ENCODE measurements around the gene MYL11. TPM values are rescaled to one million over a fixed set of nuclear protein-coding genes. Genes with fewer than 3 reads are reported as not detected.
A peak's percentile ranks its signal among the peaks of the same experiment; 100 is the strongest.
"Not testable (repeated sequence)": the region's sequence is repeated elsewhere in the genome, so short reads cannot be mapped to it uniquely, and the experiment has no call there.

MYL11 gene
- not detected for total RNA-seq

DNA sequence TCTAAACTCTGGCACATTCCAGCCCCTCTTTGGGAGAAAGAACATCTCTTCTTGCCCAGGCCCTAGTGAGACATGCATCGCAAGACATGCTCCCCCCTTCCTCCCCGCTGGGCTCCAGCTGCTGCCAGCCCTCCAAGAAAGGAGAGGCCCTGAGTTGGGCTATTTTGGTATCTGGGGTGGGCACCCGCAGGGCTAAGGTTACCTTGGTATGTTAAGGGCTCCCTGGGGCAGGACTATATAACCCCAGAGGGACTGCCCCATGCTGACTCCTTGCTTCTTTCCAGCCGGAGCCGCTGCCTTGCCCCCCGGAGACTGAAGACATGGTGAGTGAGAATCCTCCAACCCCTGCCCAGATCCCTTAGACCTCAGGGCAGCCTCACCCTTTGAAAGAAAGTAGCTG, at the start of gene MYL11:
Gene MYL11, plus strand, starts transcription at position 265 of the 400 bp plus-strand sequence. Its CDS starts 56 bp downstream, at position 321.
- TF ChIP-seq, protein P1, sequence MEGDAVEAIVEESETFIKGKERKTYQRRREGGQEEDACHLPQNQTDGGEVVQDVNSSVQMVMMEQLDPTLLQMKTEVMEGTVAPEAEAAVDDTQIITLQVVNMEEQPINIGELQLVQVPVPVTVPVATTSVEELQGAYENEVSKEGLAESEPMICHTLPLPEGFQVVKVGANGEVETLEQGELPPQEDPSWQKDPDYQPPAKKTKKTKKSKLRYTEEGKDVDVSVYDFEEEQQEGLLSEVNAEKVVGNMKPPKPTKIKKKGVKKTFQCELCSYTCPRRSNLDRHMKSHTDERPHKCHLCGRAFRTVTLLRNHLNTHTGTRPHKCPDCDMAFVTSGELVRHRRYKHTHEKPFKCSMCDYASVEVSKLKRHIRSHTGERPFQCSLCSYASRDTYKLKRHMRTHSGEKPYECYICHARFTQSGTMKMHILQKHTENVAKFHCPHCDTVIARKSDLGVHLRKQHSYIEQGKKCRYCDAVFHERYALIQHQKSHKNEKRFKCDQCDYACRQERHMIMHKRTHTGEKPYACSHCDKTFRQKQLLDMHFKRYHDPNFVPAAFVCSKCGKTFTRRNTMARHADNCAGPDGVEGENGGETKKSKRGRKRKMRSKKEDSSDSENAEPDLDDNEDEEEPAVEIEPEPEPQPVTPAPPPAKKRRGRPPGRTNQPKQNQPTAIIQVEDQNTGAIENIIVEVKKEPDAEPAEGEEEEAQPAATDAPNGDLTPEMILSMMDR (IDR thresholded peaks at IDR 0.05) = no peak

DNA sequence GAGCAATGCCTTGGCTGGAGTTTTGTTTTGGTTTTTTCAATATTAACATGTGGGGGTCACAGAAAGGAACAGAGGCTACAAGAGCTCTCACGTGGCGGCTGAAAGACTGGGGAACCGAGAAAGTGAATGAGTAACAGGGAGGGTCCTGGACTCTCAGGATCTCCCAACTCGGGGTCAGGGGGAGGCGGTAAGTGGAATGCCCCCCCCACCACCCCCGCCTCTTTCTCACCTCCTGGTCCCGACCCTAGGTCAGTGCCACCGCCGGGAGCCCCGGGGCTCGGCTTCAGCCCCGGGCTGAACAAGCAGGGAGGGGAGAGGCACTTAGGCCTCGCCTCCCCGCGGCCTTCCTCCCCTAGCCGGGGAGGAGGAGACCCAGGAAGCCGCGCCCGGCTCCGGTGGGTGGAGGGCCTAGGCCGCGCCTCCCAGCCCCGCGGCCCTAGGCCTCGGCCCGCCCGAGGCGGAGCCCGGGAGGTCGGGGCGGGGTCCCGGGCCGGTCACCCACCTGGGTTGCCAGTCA, 40.1 kb upstream of the MYL11 start:
- peak; percentile 99 for ATAC-seq (ENCODE audit: low FRiP score)
- DNase-seq (ENCODE audit: low spot score) = not testable (repeated sequence)

More for the DNA sequence above, at the start of gene MYL11:
- DNase-seq (ENCODE audit: low spot score) = no peak
- ATAC-seq (ENCODE audit: low FRiP score) = no peak

DNA sequence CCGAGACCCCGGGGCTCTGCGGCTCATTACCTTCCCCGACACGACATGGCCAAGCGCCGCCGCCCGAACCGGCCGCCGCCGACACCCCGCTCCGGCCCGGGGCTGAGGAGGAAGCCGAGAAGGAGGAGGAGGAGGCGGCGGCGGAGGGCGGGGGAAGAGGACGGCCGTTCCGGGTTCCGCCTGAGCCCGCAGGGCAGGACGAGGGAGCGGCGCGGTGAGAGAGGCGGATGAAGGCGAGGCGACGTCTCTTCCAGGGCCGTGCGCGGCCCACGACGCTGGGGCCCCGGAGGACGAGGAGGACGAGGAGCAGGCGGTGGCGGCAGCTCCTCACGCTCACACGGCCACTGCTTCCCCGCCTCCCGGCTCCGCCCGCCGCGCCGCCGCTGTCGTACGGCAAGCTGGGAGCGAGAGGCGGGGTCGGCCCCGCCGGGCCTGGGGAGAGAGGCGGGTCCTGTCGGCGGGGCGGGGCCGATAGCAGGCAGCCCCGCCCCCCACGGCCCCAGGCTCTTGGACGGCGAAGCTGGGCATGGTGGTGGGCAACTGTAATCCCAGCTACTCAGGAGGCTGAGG, 39.5 kb upstream of the MYL11 start:
- ATAC-seq (ENCODE audit: low FRiP score) = peak; percentile 93
- peak; percentile 53 for DNase-seq (ENCODE audit: low spot score)

GRCh38 chr16:30335598-30336474, 38.8 kb upstream of the MYL11 start:
- DNase-seq (ENCODE audit: low spot score) (no peak), ATAC-seq (ENCODE audit: low FRiP score) (no peak)
- TF ChIP-seq, protein P1 (IDR thresholded peaks at IDR 0.05) = no peak

DNA sequence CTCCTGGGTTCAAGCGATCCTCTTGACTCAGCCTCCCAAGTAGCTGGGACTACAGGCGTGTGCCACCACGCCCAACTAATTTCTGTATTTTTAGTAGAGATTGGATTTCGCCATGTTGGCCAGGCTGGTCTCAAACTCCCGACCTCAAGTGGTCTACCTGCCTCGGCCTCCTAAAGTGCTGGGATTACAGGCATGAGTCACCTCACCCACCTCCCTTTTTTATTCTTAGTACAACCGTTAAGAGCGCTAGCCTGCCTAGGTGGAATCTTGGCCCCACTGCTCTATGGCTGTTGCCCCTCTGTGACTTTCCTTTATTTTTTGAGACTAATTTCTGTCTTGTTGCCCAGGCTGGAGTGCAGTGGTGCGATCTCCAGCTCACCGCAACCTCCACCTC, 36.6 kb upstream of the MYL11 start:
- not testable (repeated sequence) for DNase-seq (ENCODE audit: low spot score); ATAC-seq (ENCODE audit: low FRiP score)

- ATAC-seq (ENCODE audit: low FRiP score); DNase-seq (ENCODE audit: low spot score): not testable (repeated sequence)
Measured at GRCh38 chr16:30338715-30339114, 35.9 kb upstream of the MYL11 start.

- ATAC-seq (ENCODE audit: low FRiP score) = no peak
- no peak for DNase-seq (ENCODE audit: low spot score)
Measured at GRCh38 chr16:30340621-30341020, 34.0 kb upstream of the MYL11 start.

GRCh38 chr16:30341971-30342370, 32.6 kb upstream of the MYL11 start:
- DNase-seq (ENCODE audit: low spot score); ATAC-seq (ENCODE audit: low FRiP score): not testable (repeated sequence)

More at GRCh38 chr16:30340621-30341020, 34.0 kb upstream of the MYL11 start:
- TF ChIP-seq, protein P1 (IDR thresholded peaks at IDR 0.05) = no peak

GRCh38 chr16:30342751-30343490, 31.7 kb upstream of the MYL11 start:
- ATAC-seq (ENCODE audit: low FRiP score) (no peak), DNase-seq (ENCODE audit: low spot score) (no peak)
- TF ChIP-seq, protein P1 (IDR thresholded peaks at IDR 0.05) = no peak

DNA sequence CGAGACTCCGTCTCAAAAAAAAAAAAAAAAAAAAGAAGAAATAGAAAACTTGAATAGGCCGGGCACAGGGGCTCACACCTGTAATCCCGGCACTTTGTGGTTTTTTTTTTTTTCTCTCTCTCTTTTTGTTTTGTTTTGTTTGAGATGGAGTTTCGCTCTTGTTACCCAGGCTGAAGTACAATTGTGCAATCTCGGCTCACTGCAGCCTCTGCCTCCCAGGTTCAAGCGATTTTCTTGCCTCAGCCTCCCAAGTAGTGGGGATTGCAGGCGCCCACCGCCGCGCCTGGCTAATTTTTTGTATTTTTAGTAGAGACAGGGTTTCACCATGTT, 31.1 kb upstream of the MYL11 start:
- ATAC-seq (ENCODE audit: low FRiP score); DNase-seq (ENCODE audit: low spot score): not testable (repeated sequence)

Data from omental fat pad (tissue), 4 donors.